Tibial nerve (tissue), 4 donors: ENCODE results near the gene LRRC27.
"Not testable (repeated sequence)": the region's sequence is repeated elsewhere in the genome, so short reads cannot be mapped to it uniquely, and the experiment has no call there.

ENCODE experiments used
- EP300 ChIP-seq, 2 donors: sonication (generic); formaldehyde crosslinking; IDR thresholded peaks; one replicate each; pipeline ENCODE4 v1.6.1; 2017; ENCODE audit warnings: antibody characterized with exemption in 2 of 2, mild to moderate bottlenecking in 1 of 2
- POLR2A ChIP-seq, 2 donors: fragments of 450-650 bp; IDR thresholded peaks; one replicate each; pipeline ENCODE4 v1.6.1; 2017; ENCODE audit warnings: antibody characterized with exemption in 2 of 2, mild to moderate bottlenecking in 2 of 2, moderate library complexity in 2 of 2
- TF ChIP-seq, protein P1 (sequence below), 5 experiments: fragments of 200-600 bp in 3 of 5; fragments of 450-650 bp in 2 of 5; sonication (generic) in 3 of 5; IDR thresholded peaks; one replicate each; pipeline ENCODE4 v1.5.1; 2016 to 2019; ENCODE audit warnings: antibody characterized with exemption in 5 of 5, mild to moderate bottlenecking in 3 of 5, moderate library complexity in 2 of 5

DNA sequence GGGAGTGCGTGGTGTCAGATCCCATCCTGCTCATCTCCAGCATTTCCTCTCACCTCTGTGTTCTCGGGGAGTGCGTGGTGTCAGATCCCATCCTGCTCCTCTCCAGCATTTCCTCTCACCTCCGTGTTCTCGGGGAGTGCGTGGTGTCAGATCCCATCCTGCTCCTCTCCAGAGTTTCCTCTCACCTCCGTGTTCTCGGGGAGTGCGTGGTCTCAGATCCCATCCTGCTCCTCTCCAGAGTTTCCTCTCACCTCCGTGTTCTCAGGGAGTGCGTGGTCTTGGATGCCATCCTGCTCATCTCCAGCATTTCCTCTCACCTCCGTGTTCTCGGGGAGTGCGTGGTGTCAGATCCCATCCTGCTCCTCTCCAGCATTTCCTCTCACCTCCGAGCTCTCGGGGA, 47.0 kb downstream of the LRRC27 start:
- TF ChIP-seq, protein P1, sequence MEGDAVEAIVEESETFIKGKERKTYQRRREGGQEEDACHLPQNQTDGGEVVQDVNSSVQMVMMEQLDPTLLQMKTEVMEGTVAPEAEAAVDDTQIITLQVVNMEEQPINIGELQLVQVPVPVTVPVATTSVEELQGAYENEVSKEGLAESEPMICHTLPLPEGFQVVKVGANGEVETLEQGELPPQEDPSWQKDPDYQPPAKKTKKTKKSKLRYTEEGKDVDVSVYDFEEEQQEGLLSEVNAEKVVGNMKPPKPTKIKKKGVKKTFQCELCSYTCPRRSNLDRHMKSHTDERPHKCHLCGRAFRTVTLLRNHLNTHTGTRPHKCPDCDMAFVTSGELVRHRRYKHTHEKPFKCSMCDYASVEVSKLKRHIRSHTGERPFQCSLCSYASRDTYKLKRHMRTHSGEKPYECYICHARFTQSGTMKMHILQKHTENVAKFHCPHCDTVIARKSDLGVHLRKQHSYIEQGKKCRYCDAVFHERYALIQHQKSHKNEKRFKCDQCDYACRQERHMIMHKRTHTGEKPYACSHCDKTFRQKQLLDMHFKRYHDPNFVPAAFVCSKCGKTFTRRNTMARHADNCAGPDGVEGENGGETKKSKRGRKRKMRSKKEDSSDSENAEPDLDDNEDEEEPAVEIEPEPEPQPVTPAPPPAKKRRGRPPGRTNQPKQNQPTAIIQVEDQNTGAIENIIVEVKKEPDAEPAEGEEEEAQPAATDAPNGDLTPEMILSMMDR (IDR thresholded peaks at IDR 0.05) = not testable (repeated sequence)
- TF ChIP-seq POLR2A, EP300 (IDR thresholded peaks at IDR 0.05): not testable (repeated sequence)
